M059J (cell line): Measurements from ENCODE around the gene MYLK4. TPM values are rescaled to one million over a fixed set of nuclear protein-coding genes. Genes with fewer than 3 reads are reported as not detected.
"Not testable (repeated sequence)": the region's sequence is repeated elsewhere in the genome, so short reads cannot be mapped to it uniquely, and the experiment has no call there.

ENCODE experiments used
- DNase-seq: peaks from one replicate; pipeline ENCODE4 v3.0.0-alpha.2; 2012; ENCODE audit warnings: low read depth
- total RNA-seq: library from RNA; depleted of rRNA; stranded (reverse); fragments of >200 nt; shearing (Covaris generic); gene quantifications from 2 replicates; pipeline ENCODE4 v1.2.3, GENCODE V29; 2014

Gene MYLK4
- total RNA-seq, 1 experiment from 2014 or later = 0.76 TPM

DNA sequence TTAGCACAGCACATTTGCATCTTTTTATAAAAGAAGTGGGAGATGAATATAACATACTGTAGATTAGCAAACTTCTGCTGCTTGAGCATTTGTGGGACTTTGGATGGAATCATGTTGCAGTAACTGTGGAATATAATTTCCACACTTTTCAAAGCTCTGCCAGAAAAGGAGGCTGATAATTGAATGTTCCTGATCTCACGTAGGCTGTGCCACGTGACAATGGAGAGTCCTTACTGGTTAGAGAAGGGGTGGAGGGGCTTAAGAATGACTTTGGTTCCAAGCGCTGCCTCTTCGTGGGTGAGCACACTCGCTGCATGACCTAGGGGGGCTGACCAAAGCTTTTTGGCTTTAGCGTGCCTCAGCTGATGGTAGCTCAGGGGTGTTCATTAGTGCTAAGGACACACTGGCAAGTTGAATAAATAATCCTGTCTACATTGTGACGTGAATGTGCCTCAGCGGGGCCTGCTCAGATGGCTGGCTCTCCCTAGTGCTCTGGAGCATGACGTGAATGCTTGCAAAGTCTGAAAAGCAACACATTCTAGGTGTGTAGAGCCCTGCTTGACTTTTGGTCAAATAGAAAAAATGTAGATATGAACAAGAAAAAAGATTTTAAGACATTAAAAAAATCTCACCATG lies 29.5 kb upstream of the MYLK4 start:
- DNase-seq = no peak

DNA sequence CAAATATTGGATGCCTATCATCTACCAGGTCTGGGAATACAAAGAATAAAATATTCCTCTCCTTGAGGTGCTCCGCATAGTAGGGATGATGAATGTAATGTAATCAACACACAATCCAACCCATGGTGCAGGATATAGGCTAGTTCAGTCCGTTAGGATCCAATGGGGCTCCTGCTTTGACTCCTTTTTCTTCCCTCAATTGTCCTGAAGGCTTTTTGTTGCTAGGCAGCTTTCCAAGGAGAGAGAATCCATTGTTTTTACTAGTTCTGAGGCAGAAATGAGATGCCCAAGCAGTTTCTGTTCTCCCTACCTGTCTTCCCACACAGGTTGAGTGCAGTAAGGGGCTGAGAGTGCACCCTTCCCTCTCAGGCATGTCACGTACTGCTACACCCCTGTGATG lies 26.5 kb upstream of the MYLK4 start:
- no peak for DNase-seq

DNA sequence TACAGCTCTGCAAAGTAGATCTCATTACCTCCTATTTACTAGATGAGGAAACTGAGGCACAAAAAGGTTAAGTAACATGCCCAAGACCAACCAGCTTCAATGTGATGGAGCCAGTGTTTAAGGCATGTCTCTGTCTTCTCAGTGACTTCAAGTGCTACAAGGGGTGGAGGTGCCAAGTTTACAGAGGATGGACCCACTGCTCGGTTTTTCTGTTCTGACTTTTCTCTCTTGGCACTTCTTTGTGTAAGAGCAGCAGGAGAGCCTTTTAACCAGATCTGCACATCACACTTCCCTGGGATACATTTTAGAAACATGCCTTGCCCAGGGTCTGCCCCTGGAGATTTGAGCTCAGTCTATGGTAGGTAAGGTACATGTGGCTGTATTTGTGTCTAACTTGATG lies 24.3 kb upstream of the MYLK4 start:
- no peak for DNase-seq

DNA sequence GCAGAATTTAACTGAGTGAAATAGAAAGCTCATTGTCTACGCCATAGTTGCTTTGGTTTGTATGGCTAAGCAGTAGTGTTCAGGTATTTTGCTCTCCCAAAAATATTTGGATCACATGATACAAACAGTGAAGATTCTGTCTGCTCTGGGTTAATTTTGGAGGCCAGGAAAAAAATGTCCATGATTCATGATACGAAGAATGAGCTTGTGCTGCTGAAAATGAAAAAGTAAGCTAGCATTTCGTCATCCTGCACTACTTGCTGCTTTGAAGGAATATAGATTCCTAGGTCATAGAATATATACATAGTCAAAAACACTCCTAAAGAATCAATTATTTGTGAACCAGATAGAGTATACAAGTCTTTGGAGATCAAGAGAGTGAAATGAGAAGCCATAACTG lies 22.7 kb upstream of the MYLK4 start:
- no peak for DNase-seq

DNA sequence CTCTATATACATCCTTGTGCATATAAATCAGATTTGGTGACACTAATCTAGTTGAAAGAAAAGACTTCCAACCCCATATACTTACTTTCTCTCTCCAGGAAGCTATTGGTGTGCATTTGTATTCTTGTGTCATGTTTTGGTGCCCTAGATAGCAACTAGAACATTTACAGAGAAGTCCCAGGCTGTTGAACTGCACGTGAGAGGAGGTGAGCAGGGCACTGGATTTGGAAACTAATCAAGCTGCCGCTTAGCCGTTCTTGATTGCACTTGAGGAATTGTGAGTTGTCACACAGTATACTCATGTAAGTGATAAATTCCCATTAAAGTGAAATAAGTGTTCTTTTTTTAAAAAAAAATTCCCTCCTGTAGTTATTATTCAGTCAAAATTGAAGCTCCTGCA lies 22.1 kb upstream of the MYLK4 start:
- DNase-seq = no peak

DNA sequence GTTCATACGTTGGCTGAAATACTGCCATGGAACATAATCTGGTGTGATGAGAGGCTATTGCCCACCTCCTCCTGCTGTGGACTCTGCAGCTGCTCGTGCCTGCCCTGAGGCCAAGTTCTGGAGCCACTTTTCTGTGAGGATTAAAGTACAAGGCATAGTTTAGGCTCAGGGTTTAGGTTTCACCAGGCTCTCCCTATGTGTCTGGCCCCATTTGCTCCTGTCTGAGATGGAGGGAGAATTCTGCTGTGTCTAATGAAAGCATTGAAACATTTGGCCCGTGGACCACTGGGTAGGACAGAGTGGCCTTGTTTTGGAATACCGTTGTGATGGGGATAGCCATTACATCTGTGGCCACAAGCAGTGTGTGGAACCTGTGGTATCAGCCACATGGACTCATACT lies 20.4 kb upstream of the MYLK4 start:
- DNase-seq = no peak

DNA sequence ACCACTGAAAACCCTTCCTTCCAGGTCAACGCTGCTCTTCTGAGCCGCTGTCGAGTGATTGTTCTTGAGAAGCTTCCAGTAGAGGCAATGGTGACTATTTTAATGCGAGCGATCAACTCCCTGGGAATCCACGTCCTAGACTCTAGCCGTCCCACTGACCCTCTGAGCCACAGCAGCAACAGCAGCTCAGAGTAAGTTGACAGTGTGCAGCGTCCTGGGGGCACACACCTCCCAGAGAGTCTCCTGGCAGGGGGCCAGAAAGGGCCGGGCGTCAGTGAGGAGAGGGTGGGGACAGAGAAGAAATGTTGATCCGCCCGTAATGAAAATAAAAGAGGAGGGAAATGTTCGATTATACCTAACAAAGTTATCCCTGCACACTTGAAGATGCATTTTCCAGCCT lies 19.4 kb upstream of the MYLK4 start:
- no peak for DNase-seq

DNA sequence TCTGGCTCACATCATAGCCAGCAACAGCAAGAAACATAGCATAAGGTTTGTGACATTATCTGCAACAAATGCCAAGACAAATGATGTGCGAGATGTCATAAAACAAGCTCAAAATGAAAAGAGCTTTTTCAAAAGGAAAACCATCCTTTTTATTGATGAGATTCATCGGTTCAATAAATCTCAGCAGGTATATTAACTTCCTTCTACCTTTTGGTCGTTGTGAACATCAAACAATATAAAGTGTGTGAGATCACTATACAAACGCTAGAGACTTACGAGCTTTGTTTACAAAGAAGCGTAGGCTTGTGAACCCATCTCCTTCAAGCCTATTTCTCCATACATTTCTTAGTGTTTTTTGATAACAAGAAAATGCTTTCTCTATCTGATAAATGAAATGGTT lies 18.0 kb upstream of the MYLK4 start:
- no peak for DNase-seq

DNA sequence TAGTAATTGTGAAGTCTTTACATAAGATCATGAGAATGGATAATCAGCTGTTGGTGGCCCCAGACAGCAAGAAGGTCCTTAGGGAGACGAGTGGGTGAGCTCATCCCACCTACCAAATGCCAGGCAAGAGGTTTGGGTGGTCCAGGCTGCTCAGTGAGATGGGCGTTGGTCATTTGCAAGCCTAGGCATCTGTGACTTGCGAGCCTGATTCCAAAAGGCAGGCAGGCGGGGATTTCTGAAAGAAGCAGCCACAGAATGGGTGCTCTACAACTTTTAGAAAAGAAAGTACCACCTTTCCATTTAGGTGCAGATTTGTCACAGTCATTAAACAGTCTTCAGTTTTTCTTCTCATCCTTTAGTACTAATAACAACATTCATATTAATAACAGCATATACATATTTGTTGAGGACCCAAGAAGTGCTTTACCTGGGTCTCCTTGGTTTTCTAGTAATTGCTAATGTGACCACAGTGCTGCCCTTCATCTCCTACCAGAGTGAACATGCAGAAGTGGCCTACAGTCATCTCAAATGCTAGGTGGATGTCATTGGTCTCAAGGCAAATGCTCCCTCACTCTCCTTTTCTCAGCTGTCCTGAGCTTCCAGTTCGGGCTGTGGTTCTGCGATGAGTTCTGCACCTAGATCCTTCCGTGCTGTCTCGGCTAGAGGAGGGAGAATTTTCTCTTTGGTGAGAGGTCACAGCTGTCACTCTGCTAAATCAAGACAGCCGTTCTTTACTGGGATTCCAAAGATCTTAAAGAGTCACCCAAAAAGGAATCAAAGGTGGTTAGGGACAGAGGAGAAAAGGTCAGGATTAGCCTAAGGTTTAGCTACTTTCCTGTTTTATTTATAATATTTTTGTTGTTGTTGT lies 17.2 kb upstream of the MYLK4 start:
- no peak for DNase-seq

DNA sequence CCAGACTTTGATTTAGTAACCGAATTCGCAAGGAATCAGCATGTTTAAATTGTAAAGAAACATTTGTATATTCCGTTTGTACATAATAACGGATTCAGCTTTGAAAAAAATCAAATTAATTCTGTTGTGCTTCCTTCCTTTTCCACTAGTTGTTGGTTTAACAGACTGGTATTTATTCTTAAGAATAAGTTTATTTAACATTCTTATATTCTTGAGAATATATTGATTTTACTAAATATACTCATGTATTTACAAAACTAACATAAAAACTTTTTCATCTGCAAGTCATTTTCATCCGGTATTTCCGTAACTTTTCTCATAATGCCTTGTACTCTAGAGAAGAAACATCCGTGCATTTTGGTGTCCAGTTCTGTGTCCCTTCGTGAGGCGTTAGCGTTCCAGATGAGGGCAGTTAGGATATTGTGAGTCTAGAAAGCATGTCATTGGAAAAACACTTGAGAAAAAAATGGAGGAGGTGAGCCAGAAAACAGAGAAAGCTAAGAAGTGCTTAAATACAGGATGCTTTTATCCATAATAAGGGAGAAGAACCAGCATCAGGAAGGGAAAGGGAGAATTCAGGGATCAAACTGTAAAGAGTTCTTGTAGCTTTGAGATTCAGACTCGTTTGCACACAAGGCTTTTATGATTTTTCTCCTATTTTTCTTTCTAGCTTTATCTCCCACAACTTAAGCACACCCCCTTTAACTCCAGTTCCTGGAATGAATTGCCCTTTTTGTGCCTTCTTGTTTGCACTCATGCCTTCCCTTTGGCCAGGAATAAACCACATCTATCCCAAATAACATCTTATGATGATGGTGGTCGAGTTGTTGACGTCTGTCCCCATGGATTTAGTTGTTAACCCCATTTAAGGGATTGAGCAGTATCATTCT lies 16.3 kb upstream of the MYLK4 start:
- peak; percentile 32 for DNase-seq

DNA sequence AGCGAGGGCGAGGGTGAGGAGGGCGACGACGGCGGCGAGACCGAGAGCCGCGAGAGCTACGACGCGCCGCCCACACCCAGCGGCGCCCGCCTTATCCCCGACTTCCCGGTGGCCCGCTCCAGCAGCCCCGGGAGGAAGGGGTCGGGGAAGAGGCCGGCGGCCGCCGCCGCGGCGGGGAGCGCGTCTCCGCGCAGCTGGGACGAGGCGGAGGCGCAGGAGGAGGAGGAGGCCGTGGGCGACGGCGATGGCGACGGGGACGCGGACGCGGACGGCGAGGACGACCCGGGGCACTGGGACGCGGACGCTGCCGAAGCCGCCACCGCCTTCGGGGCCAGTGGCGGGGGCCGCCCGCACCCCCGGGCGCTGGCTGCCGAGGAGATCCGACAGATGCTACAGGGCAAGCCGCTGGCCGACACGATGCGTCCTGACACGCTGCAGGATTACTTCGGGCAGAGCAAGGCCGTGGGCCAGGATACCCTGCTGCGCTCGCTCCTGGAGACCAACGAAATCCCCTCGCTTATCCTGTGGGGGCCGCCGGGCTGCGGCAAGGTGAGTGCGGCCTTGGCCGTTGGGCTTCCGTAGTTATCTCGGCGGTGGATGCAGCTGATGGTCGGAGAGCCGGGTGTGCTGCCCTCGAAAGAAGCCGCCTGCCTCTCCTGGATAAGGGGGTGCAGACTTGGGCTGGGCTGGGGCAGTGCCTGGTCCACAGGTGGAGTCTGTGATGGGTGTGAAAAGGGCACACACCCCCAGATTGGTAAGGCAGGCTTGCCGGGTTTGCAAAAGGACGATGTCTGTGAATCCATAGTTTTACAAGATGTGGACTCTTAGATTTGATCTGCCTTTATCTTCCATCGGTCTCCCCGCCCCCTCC lies 15.4 kb upstream of the MYLK4 start:
- peak; percentile 62 for DNase-seq

DNA sequence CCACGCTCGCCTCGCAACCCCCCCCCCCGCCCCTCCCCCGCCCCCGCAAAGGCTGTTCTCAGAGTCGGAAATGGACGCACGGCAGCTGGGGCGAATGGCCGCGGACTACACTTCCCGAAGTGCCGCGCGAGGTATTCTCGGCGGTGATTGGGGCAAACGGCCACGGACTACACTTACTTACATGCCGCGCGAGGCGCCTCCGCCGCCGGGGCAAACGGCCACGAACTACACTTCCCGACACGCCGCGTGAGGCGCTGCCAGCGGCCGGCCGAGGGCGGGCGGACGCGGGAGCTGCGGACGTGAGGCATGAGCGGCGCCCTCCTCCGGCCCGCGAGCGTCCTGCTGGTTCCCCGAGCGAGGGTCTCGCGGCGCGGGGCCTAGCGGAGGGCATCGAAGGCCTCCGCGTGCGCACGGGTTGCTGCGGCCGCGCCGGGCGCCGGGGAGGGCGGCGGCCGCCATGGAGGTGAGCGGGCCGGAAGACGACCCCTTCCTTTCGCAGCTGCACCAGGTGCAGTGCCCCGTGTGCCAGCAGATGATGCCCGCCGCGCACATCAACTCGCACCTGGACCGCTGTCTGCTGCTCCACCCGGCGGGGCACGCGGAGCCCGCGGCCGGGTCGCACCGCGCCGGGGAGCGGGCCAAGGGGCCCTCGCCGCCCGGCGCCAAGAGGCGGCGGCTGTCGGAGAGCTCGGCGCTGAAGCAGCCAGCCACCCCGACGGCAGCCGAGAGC lies 14.6 kb upstream of the MYLK4 start, which contains the start of gene WRNIP1:
Gene WRNIP1 (plus strand): TSS at position 228 of the 730 bp plus-strand sequence. CDS start 230 bp downstream, at position 458.
- peak; percentile 100 for DNase-seq

DNA sequence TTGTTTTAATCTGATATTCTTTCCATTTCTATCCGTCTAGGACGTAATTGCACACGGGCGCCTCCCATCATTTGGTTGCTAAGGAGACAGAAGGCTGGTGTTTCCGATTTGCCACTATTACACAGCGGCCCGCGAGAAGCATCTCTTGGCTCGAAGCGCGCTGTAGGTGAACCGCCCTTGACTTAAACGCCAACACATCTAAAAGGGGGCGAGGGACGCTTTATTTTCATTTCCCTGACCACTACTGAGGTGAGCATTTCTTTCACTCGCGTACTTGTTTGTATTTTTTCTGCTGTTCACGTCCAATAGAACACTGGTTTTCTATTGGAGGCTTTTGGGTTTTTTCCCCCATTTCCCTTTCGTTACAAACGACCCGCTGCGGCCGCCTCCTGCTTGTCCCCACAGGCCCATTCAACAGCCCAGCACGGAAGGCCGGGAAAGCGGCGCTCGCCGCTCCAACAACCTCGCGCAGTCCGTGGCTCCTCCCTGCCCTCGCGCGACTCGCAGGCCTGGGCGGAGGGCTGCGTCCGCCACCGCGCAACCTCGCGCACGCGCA lies 14.0 kb upstream of the MYLK4 start:
- DNase-seq = peak; percentile 88

DNA sequence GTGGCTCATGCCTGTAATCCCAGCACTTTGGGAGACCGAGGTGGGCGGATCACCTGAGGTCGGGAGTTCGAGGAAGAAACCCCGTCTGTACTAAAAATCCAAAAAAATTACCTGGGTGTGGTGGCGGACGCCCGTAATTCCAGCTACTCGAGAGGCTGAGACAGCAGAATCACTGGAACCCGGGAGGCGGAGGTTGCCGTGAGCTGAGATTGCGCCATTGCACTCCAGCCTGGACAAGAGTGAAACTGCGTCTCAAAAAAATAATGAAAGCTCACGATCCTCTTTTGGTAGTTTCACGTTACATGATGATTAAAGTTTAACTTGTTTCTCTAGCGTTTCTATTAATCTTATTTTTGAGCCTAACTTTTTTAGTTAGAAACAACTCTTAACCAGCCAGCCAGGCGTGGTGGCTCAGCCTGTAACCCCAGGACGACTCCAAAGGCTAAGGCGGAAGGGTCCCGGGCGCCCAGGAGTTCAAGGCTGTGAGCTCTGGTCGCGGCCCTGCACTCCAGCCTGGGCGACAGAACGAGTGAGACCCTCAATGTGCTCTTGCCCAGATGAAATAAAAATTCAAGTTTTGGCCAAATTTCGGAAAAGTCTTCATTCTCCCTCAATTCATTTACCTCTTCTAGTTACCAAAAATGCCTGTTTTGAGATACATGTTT lies 13.3 kb upstream of the MYLK4 start:
- DNase-seq = no peak

DNA sequence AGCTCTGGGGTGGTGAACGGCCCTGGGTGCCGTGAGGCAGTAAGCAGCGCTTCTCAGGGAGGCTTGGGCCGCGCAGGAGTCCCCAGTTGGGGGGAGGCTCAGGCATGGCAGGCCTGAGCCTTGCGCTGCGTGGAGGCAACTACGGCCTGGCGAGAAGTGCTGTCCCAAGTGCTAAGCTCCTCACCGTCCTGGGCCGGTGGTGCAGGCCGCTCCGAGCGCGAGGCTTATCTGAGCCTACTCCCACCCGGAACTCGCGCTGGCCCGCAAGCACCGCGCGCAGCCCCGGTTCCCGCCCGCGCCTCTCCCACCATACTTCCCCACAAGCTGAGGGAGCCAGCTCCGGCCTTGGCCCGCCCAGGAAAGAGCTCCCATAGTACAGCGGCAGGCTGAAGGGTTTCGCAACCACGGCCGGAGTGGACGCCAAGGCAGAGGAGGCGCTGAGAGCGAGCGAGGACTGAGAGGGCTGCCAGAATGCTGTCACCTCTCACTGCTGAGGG lies 12.7 kb upstream of the MYLK4 start:
- DNase-seq = no peak

DNA sequence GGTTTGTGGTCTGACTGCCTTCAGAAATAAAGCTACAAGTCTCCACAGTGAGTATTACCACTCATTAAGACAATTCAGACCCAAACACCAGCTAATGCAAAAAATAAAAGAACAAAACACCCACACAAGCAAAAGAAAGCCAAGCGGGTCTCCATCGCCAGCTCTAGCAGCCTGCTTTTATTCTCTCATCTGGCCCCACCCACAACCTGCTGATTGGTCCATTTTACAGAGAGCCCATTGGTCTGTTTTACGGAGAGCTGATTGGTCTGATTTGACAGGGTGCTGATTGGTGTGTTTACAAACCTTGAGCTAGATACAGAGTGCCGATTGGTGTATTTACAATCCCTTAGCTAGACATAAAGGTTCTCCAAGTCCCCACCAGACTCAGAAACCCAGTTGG lies 12.1 kb upstream of the MYLK4 start:
- not testable (repeated sequence) for DNase-seq

DNA sequence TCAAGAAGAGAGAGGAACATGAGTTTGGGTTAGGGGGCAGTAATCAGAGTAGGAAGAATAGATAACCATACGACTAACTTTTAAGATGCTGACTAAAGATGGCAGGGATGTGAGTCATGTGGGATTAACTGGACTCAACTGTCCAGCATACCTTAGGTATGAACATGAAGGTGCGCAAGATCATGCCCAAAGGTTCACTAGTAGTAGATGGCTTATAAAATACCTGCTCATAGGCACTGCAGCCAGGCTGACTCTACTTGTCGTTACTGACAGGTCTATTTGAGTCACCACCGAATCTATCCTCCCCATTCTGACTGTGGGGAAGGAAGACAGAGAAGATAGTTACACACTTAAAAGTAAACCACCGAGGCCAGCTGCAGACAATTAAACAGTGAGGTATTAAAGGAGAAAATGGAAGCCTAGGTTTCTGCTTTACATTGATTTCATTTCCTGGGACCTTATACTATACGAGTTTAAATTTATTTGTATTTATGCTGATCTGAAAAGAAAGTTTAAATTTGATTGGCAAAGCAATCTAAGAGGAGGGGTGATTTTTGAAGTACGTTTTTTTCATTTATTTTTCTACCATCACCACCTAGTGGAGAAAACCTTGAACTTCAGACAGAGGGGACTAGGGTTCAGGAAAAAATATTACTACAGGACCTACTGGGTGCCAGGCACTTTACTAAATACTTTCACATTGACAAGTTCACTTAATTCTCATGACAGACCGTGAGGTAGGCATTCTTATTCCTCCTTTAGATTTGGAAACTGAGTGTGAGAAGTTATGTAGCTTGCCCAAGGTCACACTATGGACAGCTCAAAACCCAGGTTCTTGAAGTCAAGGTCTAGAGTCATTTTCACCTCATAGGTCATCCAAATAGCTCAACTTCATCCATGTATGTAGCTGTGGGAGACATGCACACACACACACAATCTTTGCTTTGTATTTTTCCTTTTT lies 10.4 kb upstream of the MYLK4 start:
- DNase-seq = no peak

DNA sequence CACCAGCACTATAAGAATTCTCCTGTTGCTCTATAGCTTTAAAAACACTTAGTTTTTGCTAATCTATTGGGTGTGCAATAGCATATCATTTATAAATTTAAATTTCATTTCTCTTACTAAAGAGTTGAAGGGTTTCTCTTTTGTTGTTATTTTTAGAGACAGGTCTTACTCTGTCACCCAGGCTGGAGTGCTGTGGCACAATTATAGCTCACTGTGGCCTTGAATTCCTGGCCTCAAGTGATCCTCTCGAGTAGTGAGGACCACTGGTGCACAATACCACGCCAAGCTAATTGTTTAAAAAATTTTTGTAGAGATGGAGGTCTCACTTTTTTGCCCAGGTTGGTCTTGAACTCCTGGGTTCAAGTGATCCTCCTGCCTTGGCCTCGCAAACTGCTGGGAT lies 8.3 kb upstream of the MYLK4 start:
- DNase-seq = no peak
